Endothelial cell of umbilical vein (primary cell): ENCODE results near the gene ARHGAP15. TPM values are rescaled to one million over a fixed set of nuclear protein-coding genes. Genes with fewer than 3 reads are reported as not detected.

Experiments
- BruUV-seq: library from RNA; stranded (reverse); fragments of 400-500 nt; replicated peaks from 2 replicates; lab custom pipeline; 2021; lab: Mats Ljungman, UMichigan
- CTCF ChIA-PET: fragments of 300-600, 350-600 bp; sonication (Branson Sonifier 250); formaldehyde crosslinking; loops from one replicate; lab custom pipeline; 2021; ENCODE audit warnings: antibody characterized with exemption, inconsistent platforms; lab: Charles Lee
- POLR2A ChIA-PET: fragments of 300-600, 350-600 bp; sonication (Branson Sonifier 250); formaldehyde crosslinking; loops from one replicate; lab custom pipeline; 2021; ENCODE audit warnings: antibody characterized with exemption, inconsistent platforms; lab: Charles Lee
- DNase-seq: peaks from one replicate; pipeline ENCODE4 v3.0.0-alpha.2; 2011; ENCODE audit warnings: low read depth, low spot score
- FAIRE-seq: peaks from 2 replicates; lab custom pipeline; 2011; peaks lifted over from hg19 to GRCh38; lab: Jason Lieb, UNC
- H2AFZ ChIP-seq: 2 replicates; pipeline ENCODE4 v1.6.0; 2012; ENCODE audit warnings: low read depth, low read length, control low read depth, inconsistent platforms
- H3K27ac ChIP-seq: 2 replicates; pipeline ENCODE4 v1.5.1; 2011; ENCODE audit warnings: low read depth, mild to moderate bottlenecking, control low read depth, low read length, moderate library complexity; ENCODE audit not compliant: insufficient read depth
- H3K27me3 ChIP-seq, 2 experiments: 2 replicates each; pipeline versions ENCODE4 v1.6.0 to v1.6.1; 2011; ENCODE audit warnings: low read length in 2 of 2, mixed read lengths in 1 of 2; ENCODE audit not compliant: control insufficient read depth in 2 of 2, insufficient read depth in 2 of 2
- H3K36me3 ChIP-seq, 2 experiments: 2 replicates in 1 of 2; 3 replicates in 1 of 2; pipeline ENCODE4 v1.5.1; 2011; ENCODE audit warnings: low read length in 2 of 2, mild to moderate bottlenecking in 1 of 2, moderate library complexity in 1 of 2; ENCODE audit not compliant: control insufficient read depth in 2 of 2, insufficient read depth in 2 of 2; ENCODE audit errors: extremely low read depth in 1 of 2
- H3K4me1 ChIP-seq: 3 replicates; pipeline ENCODE4 v1.5.1; 2011; ENCODE audit warnings: mild to moderate bottlenecking, low read length; ENCODE audit not compliant: control insufficient read depth, insufficient read depth; ENCODE audit errors: extremely low read depth
- H3K4me2 ChIP-seq: 2 replicates; pipeline ENCODE4 v1.6.1; 2011; ENCODE audit warnings: low read length, control low read depth, mixed read lengths; ENCODE audit not compliant: insufficient read depth
- H3K4me3 ChIP-seq, 3 experiments: fragments of 200-600 bp in 1 of 3; sonication (generic), shearing (Covaris generic) in 1 of 3; replicated peaks in 1 of 3; 2 replicates each; pipeline ENCODE4 v1.5.1; 2011 to 2016; ENCODE audit warnings: control low read depth in 3 of 3, low read length in 3 of 3, mild to moderate bottlenecking in 2 of 3, inconsistent platforms in 1 of 3, low read depth in 1 of 3, moderate library complexity in 1 of 3; ENCODE audit not compliant: insufficient read depth in 1 of 3
- H3K79me2 ChIP-seq: 2 replicates; pipeline ENCODE4 v1.6.0; 2012; ENCODE audit warnings: low read length, inconsistent platforms; ENCODE audit not compliant: control insufficient read depth, insufficient read depth
- H3K9ac ChIP-seq: replicated peaks from 2 replicates; pipeline ENCODE3; 2011; ENCODE audit warnings: low read length, control low read depth; ENCODE audit not compliant: insufficient read depth; ENCODE audit errors: extremely low read depth
- H3K9me1 ChIP-seq: replicated peaks from 3 replicates; pipeline ENCODE4 v1.6.0; 2011; ENCODE audit warnings: mild to moderate bottlenecking, low read length; ENCODE audit not compliant: control insufficient read depth, insufficient read depth; ENCODE audit errors: extremely low read depth
- H3K9me3 ChIP-seq: replicated peaks from 2 replicates; pipeline ENCODE4 v1.5.1; 2012; ENCODE audit warnings: low read length, inconsistent platforms; ENCODE audit not compliant: control insufficient read depth, insufficient read depth
- H4K20me1 ChIP-seq: replicated peaks from 2 replicates; pipeline ENCODE3; 2011; ENCODE audit warnings: mild to moderate bottlenecking, low read length; ENCODE audit not compliant: control insufficient read depth, insufficient read depth; ENCODE audit errors: extremely low read depth
- EZH2 ChIP-seq: IDR thresholded peaks from 2 replicates; pipeline ENCODE4 v1.6.1; 2012; ENCODE audit warnings: borderline replicate concordance, low read depth, mild to moderate bottlenecking, moderate library complexity, low read length, inconsistent platforms; ENCODE audit not compliant: severe bottlenecking
- FOS ChIP-seq: IDR thresholded peaks from 2 replicates; pipeline ENCODE4 v1.6.1; 2011; ENCODE audit warnings: mild to moderate bottlenecking, low read length, moderate library complexity, borderline replicate concordance; ENCODE audit not compliant: insufficient read depth
- GATA2 ChIP-seq: IDR thresholded peaks from 2 replicates; pipeline ENCODE4 v1.7.0; 2011; ENCODE audit warnings: low read depth, mild to moderate bottlenecking, moderate library complexity, mixed read lengths, low read length; ENCODE audit not compliant: insufficient read length, insufficient read depth
- JUN ChIP-seq: IDR thresholded peaks from 2 replicates; pipeline ENCODE4 v1.6.1; 2011; ENCODE audit warnings: borderline replicate concordance, low read depth; ENCODE audit not compliant: insufficient read length, insufficient read depth
- MYC ChIP-seq: IDR thresholded peaks from one replicate; pipeline ENCODE4 v1.6.1; 2011; ENCODE audit warnings: mild to moderate bottlenecking, low read depth, low read length
- POLR2A ChIP-seq: IDR thresholded peaks from 2 replicates; pipeline ENCODE4 v1.6.1; 2012; ENCODE audit warnings: low read depth, mild to moderate bottlenecking, control low read depth, low read length
- POLR2AphosphoS5 ChIP-seq: IDR thresholded peaks from 2 replicates; pipeline ENCODE4 v1.6.1; 2012; ENCODE audit warnings: low read depth, mild to moderate bottlenecking, control low read depth, low read length, moderate library complexity; ENCODE audit not compliant: insufficient read depth
- dilution Hi-C: fragments of 300-500 bp; cut with MboI; formaldehyde crosslinking; loops from one replicate; pipeline ENCODE4 v1.15.0; 2019; ENCODE audit warnings: low sequenced_read_pairs; ENCODE audit not compliant: extremely low pct_ligation_motif_present
- intact Hi-C: fragments of 100-400 bp; cut with micrococcal nuclease; formaldehyde crosslinking; loops from one replicate; pipeline ENCODE4 v1.10.0; 2022
- polyA plus RNA-seq, 4 experiments: library from polyadenylated mRNA; depleted of rRNA in 3 of 4; stranded (reverse) in 3 of 4; unstranded in 1 of 4; fragments of >200 nt; gene quantifications; 2 replicates each; pipeline versions ENCODE4 v1.2.1 to v1.2.3, GENCODE V29; 2011 to 2012; ENCODE audit warnings: missing spikeins in 1 of 4
- total RNA-seq: library from RNA; stranded (reverse); gene quantifications from 2 replicates; pipeline ENCODE4 v1.2.3, GENCODE V29; 2021
- TF ChIP-seq, protein P1 (sequence below): IDR thresholded peaks from 2 replicates; pipeline ENCODE4 v1.6.1; 2011; ENCODE audit not compliant: insufficient read depth, insufficient read length
- TF ChIP-seq, protein P2 (sequence below), 2 donors: IDR thresholded peaks; 1 replicate in 1 of 2; 2 replicates in 1 of 2; pipeline ENCODE4 v1.5.1; 2011; ENCODE audit warnings: low read length in 2 of 2, mild to moderate bottlenecking in 2 of 2, moderate library complexity in 2 of 2, control low read depth in 1 of 2, inconsistent platforms in 1 of 2, low read depth in 1 of 2; ENCODE audit not compliant: insufficient read depth in 1 of 2; ENCODE audit errors: extremely low read depth in 1 of 2

ARHGAP15 gene
- total and polyA plus RNA-seq, 2 donors (not counting 3 experiments of a cell fraction or from before 2014, with no cell fraction given) = not detected

DNA sequence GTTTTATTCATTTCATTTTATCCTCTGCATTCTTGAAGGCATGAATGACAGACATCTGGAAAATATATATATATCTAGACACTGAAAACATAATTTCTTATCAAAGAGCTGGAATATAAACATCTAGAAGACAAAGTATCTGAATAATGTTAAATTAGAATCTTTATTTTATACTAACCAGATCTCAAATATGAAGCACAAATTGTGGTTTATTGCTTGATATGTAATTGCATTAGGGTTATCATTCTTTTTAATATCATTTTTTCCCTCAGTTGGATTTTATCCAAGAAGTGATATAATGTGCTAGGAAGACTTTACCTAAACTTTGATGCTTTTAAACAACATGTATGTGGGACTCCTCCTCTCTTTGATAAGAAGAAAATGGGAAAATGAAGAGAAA, 331.2 kb downstream of the ARHGAP15 start:
- CTCF ChIA-PET = no interaction called here
- no TSS peak for BruUV-seq

More for the DNA sequence above, 331.2 kb downstream of the ARHGAP15 start:
- no peak overlapping the region for H3K27ac ChIP-seq
- no peaks in the 10 kb centered on the region for H3K36me3 ChIP-seq
- POLR2A ChIA-PET = no interaction called here
- no peak overlapping the region for H3K4me3 ChIP-seq
- FAIRE-seq = no peak
- no peak for DNase-seq
- TF ChIP-seq JUN (no peak), POLR2AphosphoS5 (no peak), FOS (no peak), POLR2A (no peak), EZH2 (no peak), GATA2 (no peak), MYC (no peak)
- TF ChIP-seq, protein P1, sequence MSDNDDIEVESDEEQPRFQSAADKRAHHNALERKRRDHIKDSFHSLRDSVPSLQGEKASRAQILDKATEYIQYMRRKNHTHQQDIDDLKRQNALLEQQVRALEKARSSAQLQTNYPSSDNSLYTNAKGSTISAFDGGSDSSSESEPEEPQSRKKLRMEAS = no peak
- TF ChIP-seq, protein P2, sequence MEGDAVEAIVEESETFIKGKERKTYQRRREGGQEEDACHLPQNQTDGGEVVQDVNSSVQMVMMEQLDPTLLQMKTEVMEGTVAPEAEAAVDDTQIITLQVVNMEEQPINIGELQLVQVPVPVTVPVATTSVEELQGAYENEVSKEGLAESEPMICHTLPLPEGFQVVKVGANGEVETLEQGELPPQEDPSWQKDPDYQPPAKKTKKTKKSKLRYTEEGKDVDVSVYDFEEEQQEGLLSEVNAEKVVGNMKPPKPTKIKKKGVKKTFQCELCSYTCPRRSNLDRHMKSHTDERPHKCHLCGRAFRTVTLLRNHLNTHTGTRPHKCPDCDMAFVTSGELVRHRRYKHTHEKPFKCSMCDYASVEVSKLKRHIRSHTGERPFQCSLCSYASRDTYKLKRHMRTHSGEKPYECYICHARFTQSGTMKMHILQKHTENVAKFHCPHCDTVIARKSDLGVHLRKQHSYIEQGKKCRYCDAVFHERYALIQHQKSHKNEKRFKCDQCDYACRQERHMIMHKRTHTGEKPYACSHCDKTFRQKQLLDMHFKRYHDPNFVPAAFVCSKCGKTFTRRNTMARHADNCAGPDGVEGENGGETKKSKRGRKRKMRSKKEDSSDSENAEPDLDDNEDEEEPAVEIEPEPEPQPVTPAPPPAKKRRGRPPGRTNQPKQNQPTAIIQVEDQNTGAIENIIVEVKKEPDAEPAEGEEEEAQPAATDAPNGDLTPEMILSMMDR (IDR thresholded peaks at IDR 0.05; ENCODE audit: extremely low read depth in 1 of 2, insufficient read depth in 1 of 2, low read depth in 1 of 2, low read length in 2 of 2) = no peak
- H3K4me2 ChIP-seq = no peak overlapping the region
- H2AFZ ChIP-seq = no peak overlapping the region
- dilution Hi-C loops (no loop called here), intact Hi-C loops (no loop called here)
- H4K20me1 ChIP-seq = no peaks in the 10 kb centered on the region
- no peaks in the 10 kb centered on the region for H3K9me1 ChIP-seq
- no peaks in the 10 kb centered on the region for H3K79me2 ChIP-seq
- H3K9me3 ChIP-seq = no peaks in the 10 kb centered on the region
- no peak overlapping the region for H3K9ac ChIP-seq
- no peaks in the 10 kb centered on the region for H3K27me3 ChIP-seq
- H3K4me1 ChIP-seq = no peaks in the 10 kb centered on the region
